ENCODE data around the gene TXLNG.
A peak's percentile ranks its signal among the peaks of the same experiment; 100 is the strongest.

Gene TXLNG

DNA sequence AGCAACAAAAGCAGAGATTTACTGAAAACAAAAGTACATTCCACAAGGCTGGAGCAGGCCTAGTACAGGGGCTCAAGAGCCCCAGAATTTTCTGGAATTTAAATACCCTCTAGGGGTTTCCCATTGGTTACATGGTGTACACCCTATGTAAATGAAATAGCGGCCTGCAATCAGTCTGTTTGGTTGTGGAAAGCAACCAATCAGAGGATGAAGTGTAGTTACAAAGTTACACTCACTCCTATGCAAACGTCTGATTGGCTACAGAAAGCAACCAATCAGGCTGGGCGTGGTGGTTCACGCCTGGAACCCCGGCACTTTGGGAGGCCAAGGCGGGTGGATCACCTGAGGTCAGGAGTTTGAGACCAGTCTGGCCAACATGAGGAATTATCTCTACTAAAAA lies 13.8 kb upstream of the TXLNG start:
- H3K36me3 ChIP-seq (ENCODE audit: control insufficient read depth in 2 of 2, insufficient read depth in 1 of 2, low read length in 2 of 2): no peaks in the 10 kb centered on the region
- no peak for TF ChIP-seq ZNF514 (tag by site-specific recombination; IDR thresholded peaks at IDR 0.05)
- 0 out of 2 replicates have a peak, but pooled peaks have one; percentile 12 for TF ChIP-seq SP2 (tag by site-specific recombination; IDR thresholded peaks at IDR 0.05)
- TF ChIP-seq ZNF670 (tag by site-specific recombination; IDR thresholded peaks at IDR 0.05; ENCODE audit: low read depth): no peak
- TF ChIP-seq, protein P1, sequence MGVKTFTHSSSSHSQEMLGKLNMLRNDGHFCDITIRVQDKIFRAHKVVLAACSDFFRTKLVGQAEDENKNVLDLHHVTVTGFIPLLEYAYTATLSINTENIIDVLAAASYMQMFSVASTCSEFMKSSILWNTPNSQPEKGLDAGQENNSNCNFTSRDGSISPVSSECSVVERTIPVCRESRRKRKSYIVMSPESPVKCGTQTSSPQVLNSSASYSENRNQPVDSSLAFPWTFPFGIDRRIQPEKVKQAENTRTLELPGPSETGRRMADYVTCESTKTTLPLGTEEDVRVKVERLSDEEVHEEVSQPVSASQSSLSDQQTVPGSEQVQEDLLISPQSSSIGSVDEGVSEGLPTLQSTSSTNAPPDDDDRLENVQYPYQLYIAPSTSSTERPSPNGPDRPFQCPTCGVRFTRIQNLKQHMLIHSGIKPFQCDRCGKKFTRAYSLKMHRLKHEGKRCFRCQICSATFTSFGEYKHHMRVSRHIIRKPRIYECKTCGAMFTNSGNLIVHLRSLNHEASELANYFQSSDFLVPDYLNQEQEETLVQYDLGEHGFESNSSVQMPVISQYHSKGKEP (tag by site-specific recombination; IDR thresholded peaks at IDR 0.05): no peak
- TF ChIP-seq ZNF416 (tag by site-specific recombination; IDR thresholded peaks at IDR 0.05): no peak
- TF ChIP-seq ZNF175 (tag by site-specific recombination; IDR thresholded peaks at IDR 0.05): no peak
- TF ChIP-seq PRDM1 (tag by site-specific recombination; IDR thresholded peaks at IDR 0.05): no peak
- TF ChIP-seq GLIS2 (tag by site-specific recombination; IDR thresholded peaks at IDR 0.05): no peak
- H3K4me3 ChIP-seq (ENCODE audit: low read depth, low read length): no peak overlapping the region
- H3K9me3 ChIP-seq (ENCODE audit: control insufficient read depth, insufficient read depth, low read depth, low read length): no peaks in the 10 kb centered on the region
- CTCF ChIA-PET: interaction anchor here (0.6 kb wide), 1 partner anchor 274 kb away, joined by 4 read pairs; no protein-coding TSS in a partner anchor
- POLR2A ChIA-PET: interaction anchor here (1.0 to 2.6 kb wide), 11 partner anchors 9 to 69 kb away, joined by 3 to 42 read pairs (median 6); partner anchors contain the start of genes CTPS2, SYAP1 and TXLNG
- H3K4me1 ChIP-seq (ENCODE audit: control insufficient read depth, insufficient read depth, low read length): no peaks in the 10 kb centered on the region
- peak overlapping the region; percentile 88; the same call in 1 of the 2 replicates for H3K27ac ChIP-seq (ENCODE audit: extremely low read depth, low read depth, low read length)

DNA sequence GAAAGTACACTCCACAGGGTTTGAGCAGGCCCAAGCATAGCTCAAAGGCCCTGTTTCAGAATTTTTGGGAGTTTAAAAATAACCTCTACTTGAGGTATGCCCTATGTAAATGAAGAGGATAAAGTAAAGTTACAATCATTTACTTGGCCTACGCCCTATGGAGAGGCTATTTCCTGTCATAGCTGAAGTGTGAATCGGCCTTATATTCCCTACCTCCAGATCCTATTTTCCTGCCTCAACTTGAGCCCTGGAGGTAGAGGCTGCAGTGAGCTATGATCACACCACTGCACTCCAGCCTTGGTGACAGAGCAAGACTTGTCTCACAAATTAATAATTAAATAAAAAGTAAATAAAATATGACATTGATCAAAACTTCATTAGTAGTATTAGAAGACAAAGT lies 11.5 kb upstream of the TXLNG start:
- Histone ChIP-seq H3K36me3 (ENCODE audit: control insufficient read depth in 2 of 2, insufficient read depth in 1 of 2, low read length in 2 of 2) (no peaks in the 10 kb centered on the region), H3K4me3 (ENCODE audit: low read depth, low read length) (no peak overlapping the region), H3K27ac (ENCODE audit: extremely low read depth, low read depth, low read length) (no peak overlapping the region), H3K4me1 (ENCODE audit: control insufficient read depth, insufficient read depth, low read length) (no peaks in the 10 kb centered on the region), H3K9me3 (ENCODE audit: control insufficient read depth, insufficient read depth, low read depth, low read length) (no peaks in the 10 kb centered on the region)
- POLR2A ChIA-PET: no interaction called here
- CTCF ChIA-PET: no interaction called here
- TF ChIP-seq ZNF610 (tag by site-specific recombination; IDR thresholded peaks at IDR 0.05; ENCODE audit: borderline replicate concordance): no peak
- TF ChIP-seq, protein P2, sequence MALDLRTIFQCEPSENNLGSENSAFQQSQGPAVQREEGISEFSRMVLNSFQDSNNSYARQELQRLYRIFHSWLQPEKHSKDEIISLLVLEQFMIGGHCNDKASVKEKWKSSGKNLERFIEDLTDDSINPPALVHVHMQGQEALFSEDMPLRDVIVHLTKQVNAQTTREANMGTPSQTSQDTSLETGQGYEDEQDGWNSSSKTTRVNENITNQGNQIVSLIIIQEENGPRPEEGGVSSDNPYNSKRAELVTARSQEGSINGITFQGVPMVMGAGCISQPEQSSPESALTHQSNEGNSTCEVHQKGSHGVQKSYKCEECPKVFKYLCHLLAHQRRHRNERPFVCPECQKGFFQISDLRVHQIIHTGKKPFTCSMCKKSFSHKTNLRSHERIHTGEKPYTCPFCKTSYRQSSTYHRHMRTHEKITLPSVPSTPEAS (tag by site-specific recombination; IDR thresholded peaks at IDR 0.05): no peak
- TF ChIP-seq ZNF175 (tag by site-specific recombination; IDR thresholded peaks at IDR 0.05): no peak
- no peak for TF ChIP-seq ZFHX2 (tag by site-specific recombination; conservative IDR thresholded peaks at IDR 0.05)
- no peak for TF ChIP-seq SCRT1 (tag by site-specific recombination; IDR thresholded peaks at IDR 0.05; ENCODE audit: borderline replicate concordance)
- TF ChIP-seq, protein P3, sequence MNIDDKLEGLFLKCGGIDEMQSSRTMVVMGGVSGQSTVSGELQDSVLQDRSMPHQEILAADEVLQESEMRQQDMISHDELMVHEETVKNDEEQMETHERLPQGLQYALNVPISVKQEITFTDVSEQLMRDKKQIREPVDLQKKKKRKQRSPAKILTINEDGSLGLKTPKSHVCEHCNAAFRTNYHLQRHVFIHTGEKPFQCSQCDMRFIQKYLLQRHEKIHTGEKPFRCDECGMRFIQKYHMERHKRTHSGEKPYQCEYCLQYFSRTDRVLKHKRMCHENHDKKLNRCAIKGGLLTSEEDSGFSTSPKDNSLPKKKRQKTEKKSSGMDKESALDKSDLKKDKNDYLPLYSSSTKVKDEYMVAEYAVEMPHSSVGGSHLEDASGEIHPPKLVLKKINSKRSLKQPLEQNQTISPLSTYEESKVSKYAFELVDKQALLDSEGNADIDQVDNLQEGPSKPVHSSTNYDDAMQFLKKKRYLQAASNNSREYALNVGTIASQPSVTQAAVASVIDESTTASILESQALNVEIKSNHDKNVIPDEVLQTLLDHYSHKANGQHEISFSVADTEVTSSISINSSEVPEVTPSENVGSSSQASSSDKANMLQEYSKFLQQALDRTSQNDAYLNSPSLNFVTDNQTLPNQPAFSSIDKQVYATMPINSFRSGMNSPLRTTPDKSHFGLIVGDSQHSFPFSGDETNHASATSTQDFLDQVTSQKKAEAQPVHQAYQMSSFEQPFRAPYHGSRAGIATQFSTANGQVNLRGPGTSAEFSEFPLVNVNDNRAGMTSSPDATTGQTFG (tag by site-specific recombination; IDR thresholded peaks at IDR 0.05; ENCODE audit: borderline replicate concordance): no peak
- no peak for TF ChIP-seq YY1 (tag by site-specific recombination; IDR thresholded peaks at IDR 0.05)
- TF ChIP-seq, protein P4, sequence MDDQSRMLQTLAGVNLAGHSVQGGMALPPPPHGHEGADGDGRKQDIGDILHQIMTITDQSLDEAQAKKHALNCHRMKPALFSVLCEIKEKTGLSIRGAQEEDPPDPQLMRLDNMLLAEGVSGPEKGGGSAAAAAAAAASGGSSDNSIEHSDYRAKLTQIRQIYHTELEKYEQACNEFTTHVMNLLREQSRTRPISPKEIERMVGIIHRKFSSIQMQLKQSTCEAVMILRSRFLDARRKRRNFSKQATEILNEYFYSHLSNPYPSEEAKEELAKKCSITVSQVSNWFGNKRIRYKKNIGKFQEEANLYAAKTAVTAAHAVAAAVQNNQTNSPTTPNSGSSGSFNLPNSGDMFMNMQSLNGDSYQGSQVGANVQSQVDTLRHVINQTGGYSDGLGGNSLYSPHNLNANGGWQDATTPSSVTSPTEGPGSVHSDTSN (CRISPR knock-in tag; IDR thresholded peaks at IDR 0.05): no peak

DNA sequence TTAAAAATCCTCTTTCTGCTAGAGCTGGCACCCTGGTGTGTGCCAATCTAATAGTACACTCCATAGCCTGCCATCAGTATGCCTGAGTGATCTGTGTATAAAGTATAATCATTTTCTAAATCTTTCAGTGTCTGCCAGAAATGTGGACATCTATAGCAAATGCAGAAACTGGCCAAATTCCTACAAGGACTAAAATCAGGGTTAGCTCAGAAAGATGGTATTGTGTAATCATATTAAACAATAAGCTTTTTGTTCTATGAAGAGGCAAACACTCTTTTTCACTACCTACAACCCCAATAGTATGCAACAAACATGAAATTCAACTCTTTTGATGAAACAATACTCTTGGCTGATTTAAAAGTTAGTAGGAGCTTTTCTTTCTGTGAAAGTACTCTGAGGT lies 7.7 kb upstream of the TXLNG start:
- Histone ChIP-seq H3K4me1 (ENCODE audit: control insufficient read depth, insufficient read depth, low read length) (no peaks in the 10 kb centered on the region), H3K36me3 (ENCODE audit: control insufficient read depth in 2 of 2, insufficient read depth in 1 of 2, low read length in 2 of 2) (no peaks in the 10 kb centered on the region), H3K9me3 (ENCODE audit: control insufficient read depth, insufficient read depth, low read depth, low read length) (no peaks in the 10 kb centered on the region), H3K4me3 (ENCODE audit: low read depth, low read length) (no peak overlapping the region), H3K27ac (ENCODE audit: extremely low read depth, low read depth, low read length) (no peak overlapping the region)
- ChIA-PET CTCF (interaction anchor here (0.6 to 1.0 kb wide), 2 partner anchors 10 to 46 kb away, joined by 3 to 4 read pairs; no protein-coding TSS in a partner anchor), POLR2A (no interaction called here)
- TF ChIP-seq SCRT2 (tag by site-specific recombination; IDR thresholded peaks at IDR 0.05) (no peak), ZBTB26 (tag by site-specific recombination; optimal IDR thresholded peaks at IDR 0.05) (no peak), ATF2 (tag by site-specific recombination; IDR thresholded peaks at IDR 0.05; ENCODE audit: low read depth) (no peak)
- TF ChIP-seq, protein P1 (tag by site-specific recombination; IDR thresholded peaks at IDR 0.05): no peak
